AG09319 (cell line): Measurements from ENCODE around the gene OR8K3.

ENCODE experiments used
- DNase-seq: peaks from one replicate; pipeline ENCODE4 v3.0.0-alpha.2; 2010; ENCODE audit warnings: low read depth; ENCODE audit errors: extremely low read depth
- CTCF ChIP-seq: IDR thresholded peaks from 2 replicates; pipeline ENCODE4 v1.5.1; 2011; ENCODE audit warnings: low read depth, mild to moderate bottlenecking, inconsistent platforms, low read length, moderate library complexity

The OR8K3 gene

DNA sequence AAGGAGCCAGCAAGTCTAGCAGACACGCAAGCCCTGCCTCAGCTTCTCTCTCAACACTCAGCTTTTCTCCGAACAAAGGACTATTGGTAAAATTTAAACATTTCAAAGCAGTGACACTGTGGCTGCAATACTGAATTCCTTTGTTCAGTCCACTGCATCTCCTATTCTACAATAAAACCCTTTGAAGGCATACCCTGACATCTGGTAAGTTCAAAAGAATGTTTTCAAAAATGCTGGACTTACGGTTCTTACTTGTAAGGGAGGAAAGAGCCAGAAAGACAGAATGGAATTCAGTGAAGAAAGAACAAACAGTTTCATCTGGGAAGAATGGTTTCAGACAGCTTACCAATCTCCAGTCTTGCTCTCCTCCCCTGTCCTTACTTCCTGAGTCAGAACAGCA lies 18.2 kb downstream of the OR8K3 start:
- no peak for DNase-seq
- TF ChIP-seq CTCF = no peak

DNA sequence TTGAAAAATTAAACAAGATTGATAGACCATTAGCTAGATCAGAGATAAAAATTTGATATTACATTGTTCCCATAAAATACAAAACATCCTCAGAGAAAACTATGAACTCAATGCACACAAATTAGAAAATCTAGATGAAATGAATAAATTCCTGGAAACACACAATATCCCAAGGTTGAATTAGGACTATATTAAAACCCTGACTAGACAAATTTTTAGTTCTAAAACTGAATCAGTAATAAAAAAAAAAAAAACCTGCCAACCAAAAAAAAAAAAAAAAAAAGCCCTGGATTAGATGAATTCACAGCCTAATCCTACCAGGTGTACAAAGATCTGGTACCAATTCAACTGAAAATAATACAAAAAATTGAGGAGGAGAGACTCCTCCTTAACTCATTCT lies 25.3 kb downstream of the OR8K3 start:
- TF ChIP-seq CTCF = no peak
- no peak for DNase-seq

GRCh38 chr11:56345739-56346138 lies 30.8 kb downstream of the OR8K3 start, which contains the start of gene OR8K1:
OR8K1 (plus strand) TSS chr11:56346039; CDS start chr11:56346039, 0 bp downstream.
- TF ChIP-seq CTCF = no peak
- no peak for DNase-seq

DNA sequence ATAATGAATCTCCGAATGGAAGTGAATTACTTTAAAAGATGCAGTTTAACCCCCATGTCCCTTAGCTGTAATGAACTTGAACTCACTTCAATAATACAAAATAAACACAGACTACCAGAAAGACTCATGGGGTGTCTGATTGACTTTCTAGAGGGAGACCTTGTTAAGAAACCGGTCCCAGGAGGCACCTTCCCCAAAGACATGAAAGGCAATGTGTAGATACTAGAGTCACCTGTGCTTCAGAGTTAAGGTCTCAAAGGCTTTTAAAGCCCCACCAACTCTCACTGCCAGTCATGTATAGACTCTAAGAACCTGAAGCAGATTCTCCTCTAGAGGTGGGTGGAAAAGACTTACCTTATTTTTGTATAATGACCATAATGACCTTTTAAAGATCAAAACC lies 39.0 kb downstream of the OR8K3 start, which contains the start of gene OR8J1:
Gene OR8J1 (plus strand): TSS at position 301 of the 400 bp plus-strand sequence. CDS start 5,956 bp downstream, outside the sequence.
- no peak for DNase-seq
- TF ChIP-seq CTCF = no peak
